HepG2 (cell line): Measurements from ENCODE around the gene GH2. TPM values are rescaled to one million over a fixed set of nuclear protein-coding genes. Genes with fewer than 3 reads are reported as not detected.

ENCODE experiments used
- CHCHD3 ChIP-seq: sonication (generic); formaldehyde crosslinking; IDR thresholded peaks from 2 replicates; pipeline ENCODE4 v1.8.0; 2022; ENCODE audit warnings: mild to moderate bottlenecking, missing genetic modification reagents, moderate library complexity
- FOXJ3 ChIP-seq: sonication (generic); formaldehyde crosslinking; IDR thresholded peaks from 2 replicates; pipeline ENCODE4 v1.4.0; 2020; ENCODE audit warnings: missing genetic modification reagents, mild to moderate bottlenecking, borderline replicate concordance
- GATA4 ChIP-seq: sonication (generic); IDR thresholded peaks from 2 replicates; pipeline ENCODE4 v1.6.1; 2016; ENCODE audit warnings: antibody characterized with exemption, low read depth, borderline replicate concordance
- GTF3A ChIP-seq: sonication (generic); formaldehyde crosslinking; conservative IDR thresholded peaks from 2 replicates; pipeline ENCODE4 v1.4.0; 2020; ENCODE audit warnings: mild to moderate bottlenecking, missing genetic modification reagents
- IRX3 ChIP-seq: sonication (generic); formaldehyde crosslinking; IDR thresholded peaks from 2 replicates; pipeline ENCODE4 v1.8.1; 2023; ENCODE audit warnings: mild to moderate bottlenecking, low read depth, missing genetic modification reagents, borderline replicate concordance
- KAT2B ChIP-seq: fragments of 150-350 bp; IDR thresholded peaks from 2 replicates; pipeline ENCODE4 v1.6.1; 2014; ENCODE audit warnings: low read depth, low read length, borderline replicate concordance
- KDM4B ChIP-seq: sonication (generic); formaldehyde crosslinking; IDR thresholded peaks from 2 replicates; pipeline ENCODE4 v1.4.0; 2020; ENCODE audit warnings: missing genetic modification reagents
- LCORL ChIP-seq, 2 experiments: fragments of 450-650 bp in 1 of 2; sonication (generic) in 1 of 2; formaldehyde crosslinking in 1 of 2; IDR thresholded peaks; 2 replicates each; pipeline versions ENCODE4 v1.5.0 to v1.6.1; 2017 to 2020; ENCODE audit warnings: antibody characterized with exemption in 1 of 2, missing genetic modification reagents in 1 of 2
- MAFF ChIP-seq: IDR thresholded peaks from 2 replicates; pipeline ENCODE4 v1.6.1; 2011; ENCODE audit warnings: low read depth, low read length, improper control_type of control experiment
- NFATC3 ChIP-seq: sonication (generic); formaldehyde crosslinking; IDR thresholded peaks from 2 replicates; pipeline ENCODE4 v1.5.1; 2020; ENCODE audit warnings: mild to moderate bottlenecking, missing genetic modification reagents
- SAP130 ChIP-seq: IDR thresholded peaks from 2 replicates; pipeline ENCODE4 v1.6.1; 2016; ENCODE audit warnings: low read depth
- SRF ChIP-seq: IDR thresholded peaks from 2 replicates; pipeline ENCODE4 v1.6.1; 2011; ENCODE audit warnings: mild to moderate bottlenecking, low read depth, low read length, moderate library complexity
- ZBTB39 ChIP-seq: sonication (generic); formaldehyde crosslinking; IDR thresholded peaks from 2 replicates; pipeline ENCODE4 v1.5.0; 2020; ENCODE audit warnings: missing genetic modification reagents
- ZNF329 ChIP-seq: sonication (generic); formaldehyde crosslinking; IDR thresholded peaks from 2 replicates; pipeline ENCODE4 v1.9.0; 2021; ENCODE audit warnings: low read depth, mild to moderate bottlenecking, missing genetic modification reagents
- ZNF644 ChIP-seq: IDR thresholded peaks from 2 replicates; pipeline ENCODE4 v1.6.1; 2016; ENCODE audit warnings: low read depth
- ZNF777 ChIP-seq: sonication (generic); formaldehyde crosslinking; IDR thresholded peaks from 2 replicates; pipeline ENCODE4 v1.4.0; 2020; ENCODE audit warnings: missing genetic modification reagents
- ZSCAN12 ChIP-seq: sonication (generic); formaldehyde crosslinking; IDR thresholded peaks from 2 replicates; pipeline ENCODE4 v1.9.0; 2021; ENCODE audit warnings: mild to moderate bottlenecking, missing genetic modification reagents
- polyA plus RNA-seq, 8 experiments: library from polyadenylated mRNA; depleted of rRNA in 3 of 8; stranded (reverse) in 7 of 8; unstranded in 1 of 8; fragments of >200 nt; fragmentation: Illumina TruSeq in 4 of 8; extraction: Trizol in 4 of 8; gene quantifications; 2 replicates each; pipeline versions ENCODE4 v1.2.1 to v1.2.3, GENCODE V29; 2011 to 2016; ENCODE audit warnings: low read depth in 4 of 8, missing spikeins in 1 of 8, mixed read lengths in 1 of 8; ENCODE audit not compliant: insufficient read depth in 1 of 8
- total RNA-seq, 5 experiments: library from RNA; depleted of rRNA; stranded (reverse); fragments of >200 nt; fragmentation: Illumina TruSeq; extraction: Trizol; gene quantifications; 2 replicates each; pipeline ENCODE4 v1.2.3, GENCODE V29; 2016; ENCODE audit warnings: low read depth in 1 of 5
- TF ChIP-seq, protein P1 (sequence below): sonication (generic); formaldehyde crosslinking; IDR thresholded peaks from 2 replicates; pipeline ENCODE4 v1.4.0; 2020; ENCODE audit warnings: mild to moderate bottlenecking, missing genetic modification reagents
- TF ChIP-seq, protein P2 (sequence below): sonication (generic); formaldehyde crosslinking; IDR thresholded peaks from 2 replicates; pipeline ENCODE4 v1.4.0; 2020; ENCODE audit warnings: missing genetic modification reagents
- TF ChIP-seq, protein P3 (sequence below): sonication (generic); formaldehyde crosslinking; IDR thresholded peaks from 2 replicates; pipeline ENCODE4 v1.4.0; 2020; ENCODE audit warnings: missing genetic modification reagents, borderline replicate concordance

The GH2 gene
- total and polyA plus RNA-seq, 2 of the 13 experiments (the other 11 are each of a cell fraction or from before 2014, with no cell fraction given): not detected

GRCh38 chr17:63842540-63843386, 39.0 kb downstream of the GH2 start, which contains the start of gene SMARCD2 (continued):
- TF ChIP-seq, protein P1, sequence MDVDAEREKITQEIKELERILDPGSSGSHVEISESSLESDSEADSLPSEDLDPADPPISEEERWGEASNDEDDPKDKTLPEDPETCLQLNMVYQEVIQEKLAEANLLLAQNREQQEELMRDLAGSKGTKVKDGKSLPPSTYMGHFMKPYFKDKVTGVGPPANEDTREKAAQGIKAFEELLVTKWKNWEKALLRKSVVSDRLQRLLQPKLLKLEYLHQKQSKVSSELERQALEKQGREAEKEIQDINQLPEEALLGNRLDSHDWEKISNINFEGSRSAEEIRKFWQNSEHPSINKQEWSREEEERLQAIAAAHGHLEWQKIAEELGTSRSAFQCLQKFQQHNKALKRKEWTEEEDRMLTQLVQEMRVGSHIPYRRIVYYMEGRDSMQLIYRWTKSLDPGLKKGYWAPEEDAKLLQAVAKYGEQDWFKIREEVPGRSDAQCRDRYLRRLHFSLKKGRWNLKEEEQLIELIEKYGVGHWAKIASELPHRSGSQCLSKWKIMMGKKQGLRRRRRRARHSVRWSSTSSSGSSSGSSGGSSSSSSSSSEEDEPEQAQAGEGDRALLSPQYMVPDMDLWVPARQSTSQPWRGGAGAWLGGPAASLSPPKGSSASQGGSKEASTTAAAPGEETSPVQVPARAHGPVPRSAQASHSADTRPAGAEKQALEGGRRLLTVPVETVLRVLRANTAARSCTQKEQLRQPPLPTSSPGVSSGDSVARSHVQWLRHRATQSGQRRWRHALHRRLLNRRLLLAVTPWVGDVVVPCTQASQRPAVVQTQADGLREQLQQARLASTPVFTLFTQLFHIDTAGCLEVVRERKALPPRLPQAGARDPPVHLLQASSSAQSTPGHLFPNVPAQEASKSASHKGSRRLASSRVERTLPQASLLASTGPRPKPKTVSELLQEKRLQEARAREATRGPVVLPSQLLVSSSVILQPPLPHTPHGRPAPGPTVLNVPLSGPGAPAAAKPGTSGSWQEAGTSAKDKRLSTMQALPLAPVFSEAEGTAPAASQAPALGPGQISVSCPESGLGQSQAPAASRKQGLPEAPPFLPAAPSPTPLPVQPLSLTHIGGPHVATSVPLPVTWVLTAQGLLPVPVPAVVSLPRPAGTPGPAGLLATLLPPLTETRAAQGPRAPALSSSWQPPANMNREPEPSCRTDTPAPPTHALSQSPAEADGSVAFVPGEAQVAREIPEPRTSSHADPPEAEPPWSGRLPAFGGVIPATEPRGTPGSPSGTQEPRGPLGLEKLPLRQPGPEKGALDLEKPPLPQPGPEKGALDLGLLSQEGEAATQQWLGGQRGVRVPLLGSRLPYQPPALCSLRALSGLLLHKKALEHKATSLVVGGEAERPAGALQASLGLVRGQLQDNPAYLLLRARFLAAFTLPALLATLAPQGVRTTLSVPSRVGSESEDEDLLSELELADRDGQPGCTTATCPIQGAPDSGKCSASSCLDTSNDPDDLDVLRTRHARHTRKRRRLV (CRISPR knock-in tag): peak; percentile 96
- no peak for TF ChIP-seq MAFF
- TF ChIP-seq KDM4B: peak; percentile 96; the same call in 1 of the 2 replicates
- TF ChIP-seq ZBTB39: no peak
- TF ChIP-seq SAP130 (CRISPR knock-in tag): peak; percentile 93
- TF ChIP-seq ZNF644 (CRISPR knock-in tag): no peak
- peak; percentile 81; the same call in 1 of the 2 replicates for TF ChIP-seq ZSCAN12 (CRISPR knock-in tag)
- TF ChIP-seq, protein P2, sequence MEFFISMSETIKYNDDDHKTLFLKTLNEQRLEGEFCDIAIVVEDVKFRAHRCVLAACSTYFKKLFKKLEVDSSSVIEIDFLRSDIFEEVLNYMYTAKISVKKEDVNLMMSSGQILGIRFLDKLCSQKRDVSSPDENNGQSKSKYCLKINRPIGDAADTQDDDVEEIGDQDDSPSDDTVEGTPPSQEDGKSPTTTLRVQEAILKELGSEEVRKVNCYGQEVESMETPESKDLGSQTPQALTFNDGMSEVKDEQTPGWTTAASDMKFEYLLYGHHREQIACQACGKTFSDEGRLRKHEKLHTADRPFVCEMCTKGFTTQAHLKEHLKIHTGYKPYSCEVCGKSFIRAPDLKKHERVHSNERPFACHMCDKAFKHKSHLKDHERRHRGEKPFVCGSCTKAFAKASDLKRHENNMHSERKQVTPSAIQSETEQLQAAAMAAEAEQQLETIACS (CRISPR knock-in tag): peak; percentile 80
- peak; percentile 82; the same call in 1 of the 2 replicates for TF ChIP-seq CHCHD3 (CRISPR knock-in tag)
- TF ChIP-seq SRF: peak; percentile 80
- peak; percentile 86 for TF ChIP-seq FOXJ3
- TF ChIP-seq GTF3A (CRISPR knock-in tag): peak; percentile 86; the same call in 1 of the 2 replicates
- TF ChIP-seq ZNF777: peak; percentile 77
- peak; percentile 63; the same call in 1 of the 2 replicates for TF ChIP-seq GATA4
- TF ChIP-seq LCORL (IDR thresholded peaks at IDR 0.05): no peak
- peak; percentile 90 for TF ChIP-seq LCORL (CRISPR knock-in tag; IDR thresholded peaks at IDR 0.05)
- peak; percentile 98 for TF ChIP-seq IRX3 (CRISPR knock-in tag)
- TF ChIP-seq, protein P3, sequence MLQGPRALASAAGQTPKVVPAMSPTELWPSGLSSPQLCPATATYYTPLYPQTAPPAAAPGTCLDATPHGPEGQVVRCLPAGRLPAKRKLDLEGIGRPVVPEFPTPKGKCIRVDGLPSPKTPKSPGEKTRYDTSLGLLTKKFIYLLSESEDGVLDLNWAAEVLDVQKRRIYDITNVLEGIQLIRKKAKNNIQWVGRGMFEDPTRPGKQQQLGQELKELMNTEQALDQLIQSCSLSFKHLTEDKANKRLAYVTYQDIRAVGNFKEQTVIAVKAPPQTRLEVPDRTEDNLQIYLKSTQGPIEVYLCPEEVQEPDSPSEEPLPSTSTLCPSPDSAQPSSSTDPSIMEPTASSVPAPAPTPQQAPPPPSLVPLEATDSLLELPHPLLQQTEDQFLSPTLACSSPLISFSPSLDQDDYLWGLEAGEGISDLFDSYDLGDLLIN: no peak
- TF ChIP-seq NFATC3 (CRISPR knock-in tag): peak; percentile 73; the same call in 1 of the 2 replicates
- no peak for TF ChIP-seq KAT2B
- peak; percentile 56 for TF ChIP-seq ZNF329
